H9 (cell line): Measurements from ENCODE around the gene TBC1D13. TPM values are rescaled to one million over a fixed set of nuclear protein-coding genes. Genes with fewer than 3 reads are reported as not detected.

Experiments
- DNase-seq: peaks from one replicate; pipeline ENCODE4 v3.0.0-alpha.2; 2017
- H2AFZ ChIP-seq: one replicate; pipeline ENCODE4 v1.6.1; 2013; ENCODE audit warnings: mild to moderate bottlenecking, low read length, control low read depth, moderate library complexity
- H2AK5ac ChIP-seq: 2 replicates; pipeline ENCODE4 v1.6.1; 2013; ENCODE audit warnings: low read length, control low read depth, mixed read lengths; ENCODE audit not compliant: insufficient read length
- H2BK120ac ChIP-seq: one replicate; pipeline ENCODE4 v1.6.1; 2013; ENCODE audit warnings: low read depth, mild to moderate bottlenecking, low read length, control low read depth, inconsistent platforms; ENCODE audit not compliant: poor library complexity, severe bottlenecking
- H2BK12ac ChIP-seq: 2 replicates; pipeline ENCODE4 v1.6.1; 2013; ENCODE audit warnings: low read length, control low read depth, mixed read lengths, low read depth; ENCODE audit not compliant: insufficient read length
- H2BK15ac ChIP-seq: 2 replicates; pipeline ENCODE4 v1.6.1; 2013; ENCODE audit warnings: low read depth, low read length, control low read depth
- H2BK20ac ChIP-seq: one replicate; pipeline ENCODE4 v1.6.1; 2013; ENCODE audit warnings: low read depth, mild to moderate bottlenecking, low read length, control low read depth, inconsistent platforms; ENCODE audit not compliant: poor library complexity, severe bottlenecking
- H2BK5ac ChIP-seq: 2 replicates; pipeline ENCODE4 v1.6.1; 2013; ENCODE audit warnings: low read length, control low read depth, mixed read lengths; ENCODE audit not compliant: insufficient read length
- H3K14ac ChIP-seq: 2 replicates; pipeline ENCODE4 v1.6.1; 2013; ENCODE audit warnings: low read length, control low read depth; ENCODE audit not compliant: insufficient read depth
- H3K18ac ChIP-seq: 2 replicates; pipeline ENCODE4 v1.6.1; 2013; ENCODE audit warnings: low read depth, mild to moderate bottlenecking, mixed read lengths, low read length, control low read depth; ENCODE audit not compliant: insufficient read length
- H3K23ac ChIP-seq: 2 replicates; pipeline ENCODE4 v1.6.1; 2013; ENCODE audit warnings: low read length, control low read depth, mixed read lengths, low read depth; ENCODE audit not compliant: insufficient read length
- H3K23me2 ChIP-seq: 2 replicates; pipeline ENCODE4 v1.6.1; 2013; ENCODE audit warnings: low read depth, mild to moderate bottlenecking, mixed read lengths, low read length, control low read depth; ENCODE audit not compliant: insufficient read length, poor library complexity, severe bottlenecking
- H3K27ac ChIP-seq: 2 replicates; pipeline ENCODE4 v1.5.1; 2013; ENCODE audit warnings: low read length, control low read depth, mixed read lengths, low read depth; ENCODE audit not compliant: insufficient read length
- H3K27me3 ChIP-seq: 2 replicates; pipeline ENCODE4 v1.6.1; 2013; ENCODE audit warnings: low read length, control low read depth, inconsistent platforms; ENCODE audit not compliant: insufficient read depth
- H3K4ac ChIP-seq: 2 replicates; pipeline ENCODE4 v1.6.1; 2013; ENCODE audit warnings: low read depth, mild to moderate bottlenecking, control low read depth, inconsistent platforms, low read length, moderate library complexity
- H3K4me1 ChIP-seq: 2 replicates; pipeline ENCODE4 v1.6.1; 2013; ENCODE audit warnings: low read length, control low read depth, inconsistent platforms; ENCODE audit not compliant: insufficient read depth
- H3K4me2 ChIP-seq: 2 replicates; pipeline ENCODE4 v1.6.1; 2013; ENCODE audit warnings: low read length, control low read depth, mixed read lengths; ENCODE audit not compliant: insufficient read length, insufficient read depth
- H3K56ac ChIP-seq: 2 replicates; pipeline ENCODE4 v1.6.1; 2013; ENCODE audit warnings: low read depth, mild to moderate bottlenecking, mixed read lengths, low read length, control low read depth; ENCODE audit not compliant: insufficient read length
- H3K79me1 ChIP-seq: 2 replicates; pipeline ENCODE4 v1.6.1; 2013; ENCODE audit warnings: low read depth, mild to moderate bottlenecking, moderate library complexity, low read length, control low read depth, inconsistent platforms; ENCODE audit not compliant: insufficient read depth, poor library complexity, severe bottlenecking
- H3K79me2 ChIP-seq: 2 replicates; pipeline ENCODE4 v1.6.1; 2013; ENCODE audit warnings: low read length, control low read depth, inconsistent platforms; ENCODE audit not compliant: insufficient read depth
- H3K9ac ChIP-seq: 2 replicates; pipeline ENCODE4 v1.6.1; 2013; ENCODE audit warnings: low read length, control low read depth, mixed read lengths; ENCODE audit not compliant: insufficient read length; ENCODE audit errors: extremely low read depth
- H3K9me3 ChIP-seq: one replicate; pipeline ENCODE4 v1.6.1; 2013; ENCODE audit warnings: low read depth, low read length, inconsistent platforms; ENCODE audit not compliant: control insufficient read depth
- H3T11ph ChIP-seq: one replicate; pipeline ENCODE4 v1.6.1; 2013; ENCODE audit warnings: mild to moderate bottlenecking, low read length, control low read depth, inconsistent platforms
- H4K20me1 ChIP-seq: one replicate; pipeline ENCODE4 v1.6.1; 2013; ENCODE audit not compliant: control insufficient read depth, insufficient read length, insufficient read depth
- H4K5ac ChIP-seq: 2 replicates; pipeline ENCODE4 v1.6.1; 2013; ENCODE audit warnings: low read depth, mild to moderate bottlenecking, mixed read lengths, low read length, control low read depth; ENCODE audit not compliant: insufficient read length
- H4K8ac ChIP-seq: replicated peaks from 2 replicates; pipeline ENCODE4 v1.6.1; 2013; ENCODE audit warnings: low read length, control low read depth, mixed read lengths, low read depth; ENCODE audit not compliant: insufficient read length
- H4K91ac ChIP-seq: 2 replicates; pipeline ENCODE4 v1.6.1; 2013; ENCODE audit warnings: low read depth, mild to moderate bottlenecking, moderate library complexity, mixed read lengths, low read length, control low read depth; ENCODE audit not compliant: insufficient read length
- H3K27ac Mint-ChIP-seq, 3 experiments: 2 replicates in 2 of 3; 3 replicates in 1 of 3; pipeline ENCODE4 v1.8.0; 2020 to 2021; ENCODE audit warnings: mixed read lengths in 3 of 3, mild to moderate bottlenecking in 1 of 3, moderate library complexity in 1 of 3
- H3K27me3 Mint-ChIP-seq: 2 replicates; pipeline ENCODE4 v1.8.0; 2021; ENCODE audit warnings: low read depth, mild to moderate bottlenecking, moderate library complexity, mixed read lengths
- H3K36me3 Mint-ChIP-seq, 3 experiments: 2 replicates in 2 of 3; 3 replicates in 1 of 3; pipeline ENCODE4 v1.8.0; 2020 to 2021; ENCODE audit warnings: low read depth in 3 of 3, mixed read lengths in 3 of 3; ENCODE audit not compliant: insufficient read depth in 1 of 3
- H3K4me1 Mint-ChIP-seq, 2 experiments: 2 replicates each; pipeline ENCODE4 v1.8.0; 2020; ENCODE audit warnings: mixed read lengths in 2 of 2
- H3K4me3 Mint-ChIP-seq, 2 experiments: 2 replicates in 1 of 2; 3 replicates in 1 of 2; pipeline ENCODE4 v1.8.0; 2020 to 2021; ENCODE audit warnings: mild to moderate bottlenecking in 2 of 2, mixed read lengths in 2 of 2, moderate library complexity in 1 of 2
- H3K9me3 Mint-ChIP-seq, 2 experiments: 2 replicates in 1 of 2; 3 replicates in 1 of 2; pipeline ENCODE4 v1.8.0; 2020; ENCODE audit warnings: mild to moderate bottlenecking in 2 of 2, mixed read lengths in 2 of 2, moderate library complexity in 1 of 2
- CTCF ChIP-seq: fragments of 200-600 bp; sonication (generic); conservative IDR thresholded peaks from 3 replicates; pipeline ENCODE4 v1.8.0; 2021; ENCODE audit warnings: antibody characterized with exemption, mild to moderate bottlenecking
- WGBS: extraction: QIAGEN DNeasy Blood & Tissue Kit; methylation state at CpG from one replicate; pipeline ENCODE4 v1.1.7; 2013; ENCODE audit warnings: missing lambda C conversion rate, low lambda C conversion rate, mixed read lengths; ENCODE audit not compliant: insufficient read length; ENCODE audit errors: extremely low coverage; 5-methylcytosine and 5-hydroxymethylcytosine counted together
- total RNA-seq: library from RNA; stranded (reverse); gene quantifications from 2 replicates; pipeline ENCODE4 v1.2.1, GENCODE V29; 2021

Gene TBC1D13
- total RNA-seq, 1 experiment from 2014 or later: 27.3 TPM

DNA sequence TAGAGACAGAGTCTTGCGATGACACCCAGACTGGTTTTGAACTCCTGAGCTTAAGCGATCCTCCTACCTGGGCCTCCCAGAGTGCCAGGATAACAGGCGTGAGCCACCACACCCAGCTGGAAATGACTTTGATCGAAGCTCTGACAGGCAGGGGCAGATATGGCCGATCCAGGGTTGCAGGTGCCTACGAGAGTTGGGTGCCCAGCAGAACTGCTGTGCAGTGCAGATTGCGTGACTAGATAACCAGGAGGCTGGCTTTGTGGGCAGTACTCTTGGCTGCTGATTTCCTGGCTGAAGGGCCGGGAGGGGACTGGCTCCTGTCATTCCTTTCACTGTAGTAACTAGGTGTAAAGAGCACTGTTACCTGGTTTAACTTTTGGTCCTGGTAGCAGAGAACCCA is 11.8 kb downstream of the TBC1D13 start:
- Histone ChIP-seq H4K20me1 (no peaks in the 10 kb centered on the region), H4K5ac (no peak overlapping the region), H4K8ac (no peak overlapping the region), H3K4me1 (no peaks in the 10 kb centered on the region), H3T11ph (no peak overlapping the region), H3K23ac (no peak overlapping the region), H3K56ac (no peak overlapping the region), H3K79me2 (no peaks in the 10 kb centered on the region), H3K4me2 (no peak overlapping the region), H3K23me2 (no peaks in the 10 kb centered on the region), H2BK12ac (no peak overlapping the region), H2AK5ac (no peak overlapping the region), H2AFZ (no peak overlapping the region), H2BK120ac (no peak overlapping the region), H3K9ac (no peak overlapping the region), H3K4ac (no peak overlapping the region), H2BK5ac (no peak overlapping the region), H3K27ac (no peak overlapping the region), H3K9me3 (no peaks in the 10 kb centered on the region), H4K91ac (no peak overlapping the region), H3K27me3 (no peaks in the 10 kb centered on the region), H3K14ac (no peak overlapping the region), H3K18ac (no peak overlapping the region), H3K79me1 (no peaks in the 10 kb centered on the region), H2BK20ac (no peak overlapping the region), H2BK15ac (no peak overlapping the region)
- DNase-seq: no peak
- Mint-ChIP-seq H3K27me3 (no peaks in the 10 kb centered on the region), H3K4me3 (no peak overlapping the region), H3K4me1 (no peaks in the 10 kb centered on the region), H3K27ac (no peak overlapping the region), H3K9me3 (no peaks in the 10 kb centered on the region), H3K36me3 (peaks cover 4 to 64% (median 40%) of the 10 kb centered on the region in 3 experiments; a peak in 6 of 7 replicates)
- TF ChIP-seq CTCF: no peak
- no CpG with 5 or more reads among the region's 8 CpGs for WGBS
